Measurements from ENCODE around the gene SLC16A10. TPM values are rescaled to one million over a fixed set of nuclear protein-coding genes. Genes with fewer than 3 reads are reported as not detected.

The SLC16A10 gene
- total RNA-seq, 1 donor from 2014 or later: 4.1 TPM

DNA sequence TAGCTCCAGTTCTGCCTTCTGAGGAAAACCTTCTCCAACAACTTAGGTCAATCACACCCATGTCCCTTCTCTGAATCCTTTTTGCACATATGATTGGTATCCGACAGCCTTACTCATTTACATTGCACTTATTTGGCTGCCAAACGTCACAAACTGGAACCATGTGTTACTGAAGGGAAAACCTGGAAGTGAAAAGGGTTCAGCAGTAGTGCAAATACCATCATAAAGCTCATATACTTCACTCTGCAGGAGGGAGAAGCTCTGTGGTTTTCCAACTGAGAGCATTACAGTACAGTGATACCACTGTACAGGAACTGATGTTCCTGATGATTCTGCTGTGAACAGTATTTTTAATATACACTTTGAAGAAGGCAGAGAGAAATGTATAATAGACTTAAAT, 87.8 kb downstream of the SLC16A10 start:
- peaks cover 2% of the 10 kb centered on the region for H3K27me3 Mint-ChIP-seq (ENCODE audit: unreplicated experiment)
- H3K27ac Mint-ChIP-seq (ENCODE audit: unreplicated experiment): no peak overlapping the region
- no peaks in the 10 kb centered on the region for H3K4me1 Mint-ChIP-seq (ENCODE audit: low read depth, unreplicated experiment)
- DNase-seq: no peak
- TF ChIP-seq, protein P1, sequence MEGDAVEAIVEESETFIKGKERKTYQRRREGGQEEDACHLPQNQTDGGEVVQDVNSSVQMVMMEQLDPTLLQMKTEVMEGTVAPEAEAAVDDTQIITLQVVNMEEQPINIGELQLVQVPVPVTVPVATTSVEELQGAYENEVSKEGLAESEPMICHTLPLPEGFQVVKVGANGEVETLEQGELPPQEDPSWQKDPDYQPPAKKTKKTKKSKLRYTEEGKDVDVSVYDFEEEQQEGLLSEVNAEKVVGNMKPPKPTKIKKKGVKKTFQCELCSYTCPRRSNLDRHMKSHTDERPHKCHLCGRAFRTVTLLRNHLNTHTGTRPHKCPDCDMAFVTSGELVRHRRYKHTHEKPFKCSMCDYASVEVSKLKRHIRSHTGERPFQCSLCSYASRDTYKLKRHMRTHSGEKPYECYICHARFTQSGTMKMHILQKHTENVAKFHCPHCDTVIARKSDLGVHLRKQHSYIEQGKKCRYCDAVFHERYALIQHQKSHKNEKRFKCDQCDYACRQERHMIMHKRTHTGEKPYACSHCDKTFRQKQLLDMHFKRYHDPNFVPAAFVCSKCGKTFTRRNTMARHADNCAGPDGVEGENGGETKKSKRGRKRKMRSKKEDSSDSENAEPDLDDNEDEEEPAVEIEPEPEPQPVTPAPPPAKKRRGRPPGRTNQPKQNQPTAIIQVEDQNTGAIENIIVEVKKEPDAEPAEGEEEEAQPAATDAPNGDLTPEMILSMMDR (IDR thresholded peaks at IDR 0.05; ENCODE audit: partially characterized antibody, unreplicated experiment): no peak
- H3K4me3 Mint-ChIP-seq (ENCODE audit: unreplicated experiment): no peak overlapping the region
- H3K9me3 Mint-ChIP-seq (ENCODE audit: unreplicated experiment): no peaks in the 10 kb centered on the region
- peaks cover 5% of the 10 kb centered on the region for H3K36me3 Mint-ChIP-seq (ENCODE audit: unreplicated experiment)

DNA sequence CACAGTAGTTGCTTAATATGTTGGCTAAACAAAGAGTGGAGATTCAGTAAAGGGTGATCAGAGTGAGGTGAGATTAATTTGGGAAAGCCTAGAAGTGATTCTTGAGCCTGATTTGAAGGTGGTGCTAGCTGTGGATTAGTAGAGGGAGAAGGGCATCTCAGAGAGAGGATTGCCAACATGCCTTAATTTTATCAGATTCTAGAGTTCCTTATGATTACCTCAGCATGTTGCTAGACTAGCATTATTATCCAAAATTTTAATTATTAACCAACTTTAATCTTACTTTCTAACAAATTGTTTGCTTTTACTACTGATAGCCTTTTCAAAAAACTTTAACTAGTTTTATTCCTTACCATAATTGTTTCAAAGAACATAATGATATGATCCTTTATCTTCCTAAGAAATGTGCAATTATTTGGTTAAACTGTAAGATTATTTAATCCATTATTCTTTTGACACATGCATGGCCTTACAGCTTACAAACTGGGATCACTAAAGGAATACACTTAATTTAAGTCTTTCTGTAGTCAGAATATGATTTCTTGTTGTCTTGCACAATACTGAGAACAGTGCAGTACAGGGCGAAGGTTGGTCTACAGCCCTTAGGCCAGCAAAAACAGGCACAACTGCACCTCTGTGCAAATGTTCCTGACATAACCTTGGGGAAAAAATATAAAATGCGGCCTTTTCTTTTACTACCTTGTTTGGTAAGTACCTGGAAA, 88.9 kb downstream of the SLC16A10 start:
- TF ChIP-seq, protein P1 (IDR thresholded peaks at IDR 0.05; ENCODE audit: partially characterized antibody, unreplicated experiment): no peak
- H3K27ac Mint-ChIP-seq (ENCODE audit: unreplicated experiment): no peak overlapping the region
- H3K9me3 Mint-ChIP-seq (ENCODE audit: unreplicated experiment): no peaks in the 10 kb centered on the region
- H3K27me3 Mint-ChIP-seq (ENCODE audit: unreplicated experiment): peaks cover 2% of the 10 kb centered on the region
- no peaks in the 10 kb centered on the region for H3K4me1 Mint-ChIP-seq (ENCODE audit: low read depth, unreplicated experiment)
- DNase-seq: no peak
- no peak overlapping the region for H3K4me3 Mint-ChIP-seq (ENCODE audit: unreplicated experiment)
- peaks cover 5% of the 10 kb centered on the region for H3K36me3 Mint-ChIP-seq (ENCODE audit: unreplicated experiment)

DNA sequence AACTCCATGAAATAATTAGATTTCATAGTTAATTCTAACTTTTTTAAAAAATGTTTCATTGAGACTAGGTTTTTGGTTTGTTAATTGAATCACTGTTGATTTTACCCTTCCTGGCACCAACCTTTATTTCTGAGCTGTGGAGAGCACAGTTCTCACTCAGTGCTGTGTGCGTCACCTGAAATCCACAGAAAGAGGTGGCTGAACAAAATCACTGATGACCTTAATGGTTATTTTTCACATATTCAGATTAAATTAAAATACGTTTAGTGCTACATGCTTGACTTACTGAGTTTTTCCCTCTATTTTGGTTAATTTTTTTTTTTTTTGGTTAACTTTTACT, 89.4 kb downstream of the SLC16A10 start:
- no peak overlapping the region for H3K27ac Mint-ChIP-seq (ENCODE audit: unreplicated experiment)
- H3K4me3 Mint-ChIP-seq (ENCODE audit: unreplicated experiment): no peak overlapping the region
- H3K4me1 Mint-ChIP-seq (ENCODE audit: low read depth, unreplicated experiment): no peaks in the 10 kb centered on the region
- H3K9me3 Mint-ChIP-seq (ENCODE audit: unreplicated experiment): no peaks in the 10 kb centered on the region
- H3K36me3 Mint-ChIP-seq (ENCODE audit: unreplicated experiment): peaks cover 5% of the 10 kb centered on the region
- TF ChIP-seq, protein P1 (IDR thresholded peaks at IDR 0.05; ENCODE audit: partially characterized antibody, unreplicated experiment): no peak
- no peak for DNase-seq
- peaks cover 2% of the 10 kb centered on the region for H3K27me3 Mint-ChIP-seq (ENCODE audit: unreplicated experiment)

DNA sequence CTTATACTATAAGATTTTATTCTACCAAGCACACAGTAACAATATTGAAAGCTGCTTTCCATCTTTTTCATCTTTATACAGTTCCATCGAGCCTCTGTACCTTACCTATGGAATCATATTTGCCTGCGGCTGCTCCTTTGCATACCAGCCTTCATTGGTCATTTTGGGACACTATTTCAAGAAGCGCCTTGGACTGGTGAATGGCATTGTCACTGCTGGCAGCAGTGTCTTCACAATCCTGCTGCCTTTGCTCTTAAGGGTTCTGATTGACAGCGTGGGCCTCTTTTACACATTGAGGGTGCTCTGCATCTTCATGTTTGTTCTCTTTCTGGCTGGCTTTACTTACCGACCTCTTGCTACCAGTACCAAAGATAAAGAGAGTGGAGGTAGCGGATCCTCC, 89.8 kb downstream of the SLC16A10 start:
- Mint-ChIP-seq H3K36me3 (ENCODE audit: unreplicated experiment) (peaks cover 5% of the 10 kb centered on the region), H3K27ac (ENCODE audit: unreplicated experiment) (no peak overlapping the region), H3K27me3 (ENCODE audit: unreplicated experiment) (peaks cover 2% of the 10 kb centered on the region), H3K4me1 (ENCODE audit: low read depth, unreplicated experiment) (no peaks in the 10 kb centered on the region), H3K4me3 (ENCODE audit: unreplicated experiment) (no peak overlapping the region), H3K9me3 (ENCODE audit: unreplicated experiment) (no peaks in the 10 kb centered on the region)
- TF ChIP-seq, protein P1 (IDR thresholded peaks at IDR 0.05; ENCODE audit: partially characterized antibody, unreplicated experiment): no peak
- DNase-seq: no peak

DNA sequence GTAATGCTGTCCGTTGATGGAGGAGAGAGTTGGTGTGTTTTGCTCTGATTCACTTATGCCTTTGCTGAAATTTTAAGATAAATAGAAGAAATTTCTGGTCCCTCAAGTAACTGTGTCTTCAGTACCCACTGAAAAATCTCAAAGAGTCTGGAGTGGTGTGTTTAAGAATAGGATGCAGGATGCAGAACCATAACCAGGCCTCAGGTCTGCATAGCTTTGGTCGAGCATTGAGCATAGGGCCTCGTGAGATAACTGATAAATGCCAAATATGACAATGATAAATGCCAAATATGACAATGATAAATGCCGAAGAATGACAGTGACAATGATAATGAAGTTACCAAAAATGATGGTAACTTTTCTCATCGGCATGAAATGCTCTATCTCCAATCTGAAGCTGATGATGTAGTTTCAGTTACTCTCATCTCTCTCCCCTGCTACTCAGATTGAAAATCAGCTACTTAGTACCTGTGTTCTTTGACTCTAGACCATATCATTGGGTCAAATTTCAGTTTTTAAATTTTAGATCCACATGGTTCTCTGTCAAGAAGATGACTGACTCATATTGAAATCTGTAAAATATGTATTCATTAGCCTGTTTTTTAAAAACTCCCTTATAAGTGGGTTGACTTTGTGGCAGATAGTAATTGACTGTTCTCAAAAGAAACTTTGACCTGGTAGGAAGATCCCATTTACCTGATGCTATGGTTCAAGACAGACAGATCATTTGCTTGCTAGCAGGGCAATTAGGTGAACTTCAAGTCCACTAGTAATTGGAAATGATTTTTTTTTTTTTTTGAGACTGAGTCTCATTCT, 96.6 kb downstream of the SLC16A10 start:
- TF ChIP-seq, protein P1 (IDR thresholded peaks at IDR 0.05; ENCODE audit: partially characterized antibody, unreplicated experiment): no peak
- DNase-seq: no peak
- peaks cover 5% of the 10 kb centered on the region for H3K36me3 Mint-ChIP-seq (ENCODE audit: unreplicated experiment)
- H3K4me1 Mint-ChIP-seq (ENCODE audit: low read depth, unreplicated experiment): no peaks in the 10 kb centered on the region
- no peak overlapping the region for H3K27ac Mint-ChIP-seq (ENCODE audit: unreplicated experiment)
- no peak overlapping the region for H3K4me3 Mint-ChIP-seq (ENCODE audit: unreplicated experiment)
- no peaks in the 10 kb centered on the region for H3K9me3 Mint-ChIP-seq (ENCODE audit: unreplicated experiment)
- no peaks in the 10 kb centered on the region for H3K27me3 Mint-ChIP-seq (ENCODE audit: unreplicated experiment)
